IMR-90 (cell line): ENCODE results near the gene IVL. TPM values are rescaled to one million over a fixed set of nuclear protein-coding genes. Genes with fewer than 3 reads are reported as not detected.

Experiments used
- ATAC-seq: fragments of 200-7000 bp; cut with Tn5 transposase; 2 replicates; pipeline ENCODE4 v1.9.1; 2020; ENCODE audit warnings: low read depth, mild to moderate bottlenecking, moderate library complexity
- BruUV-seq: library from RNA; stranded (reverse); fragments of 400-500 nt; replicated peaks from 2 replicates; lab custom pipeline; 2021; lab: Mats Ljungman, UMichigan
- CTCF ChIA-PET: fragments of 300-600 bp; formaldehyde crosslinking; extraction: SDS; loops from one replicate; lab custom pipeline; 2021; ENCODE audit warnings: antibody characterized with exemption; lab: Yijun Ruan, JAX
- POLR2A ChIA-PET: fragments of 300-600 bp; sonication (Branson Sonifier 250); formaldehyde crosslinking; loops from one replicate; lab custom pipeline; 2022; ENCODE audit warnings: antibody characterized with exemption; ENCODE audit not compliant: unreplicated experiment; lab: Charles Lee
- DNase-seq: peaks from one replicate; pipeline ENCODE4 v3.0.0; 2013
- H2AFZ ChIP-seq: replicated peaks from 2 replicates; pipeline ENCODE3; 2013; ENCODE audit warnings: low read length, mild to moderate bottlenecking; ENCODE audit not compliant: poor library complexity
- H2AK5ac ChIP-seq: 2 replicates; pipeline ENCODE4 v1.6.1; 2013; ENCODE audit warnings: low read depth, low read length, inconsistent platforms
- H2AK9ac ChIP-seq: replicated peaks from 2 replicates; pipeline ENCODE3; 2013; ENCODE audit warnings: mild to moderate bottlenecking, low read depth, low read length, moderate library complexity; ENCODE audit not compliant: poor library complexity
- H2BK120ac ChIP-seq: 2 replicates; pipeline ENCODE4 v1.6.1; 2013; ENCODE audit warnings: low read depth, low read length, inconsistent platforms
- H2BK15ac ChIP-seq: 3 replicates; pipeline ENCODE4 v1.6.1; 2013; ENCODE audit warnings: low read depth, low read length, inconsistent platforms
- H2BK20ac ChIP-seq: 2 replicates; pipeline ENCODE4 v1.6.1; 2013; ENCODE audit warnings: low read depth, mild to moderate bottlenecking, inconsistent platforms, low read length, moderate library complexity
- H2BK5ac ChIP-seq: 2 replicates; pipeline ENCODE4 v1.6.1; 2013; ENCODE audit warnings: mild to moderate bottlenecking, low read depth, low read length, inconsistent platforms; ENCODE audit not compliant: poor library complexity, severe bottlenecking
- H3K14ac ChIP-seq: replicated peaks from 2 replicates; pipeline ENCODE4 v1.6.1; 2013; ENCODE audit warnings: low read depth, low read length, inconsistent platforms
- H3K18ac ChIP-seq: 2 replicates; pipeline ENCODE4 v1.6.1; 2013; ENCODE audit warnings: low read depth, low read length, control low read depth
- H3K23ac ChIP-seq: 2 replicates; pipeline ENCODE4 v1.6.1; 2013; ENCODE audit warnings: low read depth, low read length, inconsistent platforms
- H3K27ac ChIP-seq: 2 replicates; pipeline ENCODE4 v1.5.1; 2013; ENCODE audit warnings: mild to moderate bottlenecking, control low read depth, low read length; ENCODE audit not compliant: insufficient read depth
- H3K27me3 ChIP-seq: 2 replicates; pipeline ENCODE4 v1.6.1; 2013; ENCODE audit warnings: low read length; ENCODE audit not compliant: control insufficient read depth, insufficient read depth
- H3K36me3 ChIP-seq: 2 replicates; pipeline ENCODE4 v1.6.1; 2013; ENCODE audit warnings: low read length, mixed read lengths; ENCODE audit not compliant: control insufficient read depth, insufficient read depth
- H3K4ac ChIP-seq: 2 replicates; pipeline ENCODE4 v1.6.1; 2013; ENCODE audit warnings: low read depth, low read length, inconsistent platforms
- H3K4me1 ChIP-seq: 2 replicates; pipeline ENCODE4 v1.6.1; 2013; ENCODE audit warnings: low read length, mixed read lengths; ENCODE audit not compliant: control insufficient read depth, insufficient read depth
- H3K4me2 ChIP-seq: 2 replicates; pipeline ENCODE4 v1.6.1; 2013; ENCODE audit warnings: low read depth, mild to moderate bottlenecking, control low read depth, low read length, moderate library complexity
- H3K4me3 ChIP-seq: 2 replicates; pipeline ENCODE4 v1.5.1; 2013; ENCODE audit warnings: low read depth, mild to moderate bottlenecking, control low read depth, low read length, moderate library complexity; ENCODE audit not compliant: insufficient read depth
- H3K56ac ChIP-seq: 2 replicates; pipeline ENCODE4 v1.6.1; 2013; ENCODE audit warnings: low read length, inconsistent platforms; ENCODE audit not compliant: insufficient read depth; ENCODE audit errors: extremely low read depth
- H3K79me1 ChIP-seq, 2 experiments: 2 replicates each; pipeline ENCODE4 v1.6.1; 2013; ENCODE audit warnings: low read length in 2 of 2, inconsistent platforms in 1 of 2, low read depth in 1 of 2
- H3K9ac ChIP-seq: 2 replicates; pipeline ENCODE4 v1.6.1; 2013; ENCODE audit warnings: low read depth, low read length, control low read depth
- H3K9me1 ChIP-seq: 2 replicates; pipeline ENCODE4 v1.6.1; 2013; ENCODE audit warnings: low read length, inconsistent platforms; ENCODE audit not compliant: insufficient read depth
- H3K9me3 ChIP-seq: 2 replicates; pipeline ENCODE4 v1.6.1; 2013; ENCODE audit warnings: low read length; ENCODE audit not compliant: control insufficient read depth, insufficient read depth
- H4K20me1 ChIP-seq: 2 replicates; pipeline ENCODE4 v1.6.1; 2013; ENCODE audit warnings: low read length, inconsistent platforms; ENCODE audit not compliant: insufficient read depth
- H4K5ac ChIP-seq: 2 replicates; pipeline ENCODE4 v1.6.1; 2013; ENCODE audit warnings: mild to moderate bottlenecking, low read depth, low read length, control low read depth
- H4K8ac ChIP-seq, 2 experiments: 2 replicates each; pipeline ENCODE4 v1.6.1; 2013; ENCODE audit warnings: low read depth in 2 of 2, low read length in 2 of 2, control low read depth in 1 of 2, inconsistent platforms in 1 of 2
- H4K91ac ChIP-seq: 2 replicates; pipeline ENCODE4 v1.6.1; 2013; ENCODE audit warnings: low read depth, low read length, inconsistent platforms; ENCODE audit not compliant: insufficient read depth
- BHLHE40 ChIP-seq: fragments of 150-350 bp; IDR thresholded peaks from 2 replicates; pipeline ENCODE4 v1.6.1; 2016; ENCODE audit warnings: mild to moderate bottlenecking, low read depth, low read length
- FOS ChIP-seq: fragments of 150-350 bp; IDR thresholded peaks from 2 replicates; pipeline ENCODE4 v1.6.1; 2016; ENCODE audit warnings: low read depth, low read length
- MAZ ChIP-seq: IDR thresholded peaks from 2 replicates; pipeline ENCODE4 v1.6.1; 2012; ENCODE audit warnings: low read depth, mild to moderate bottlenecking, low read length, improper control_type of control experiment, moderate library complexity, borderline replicate concordance
- MXI1 ChIP-seq: IDR thresholded peaks from 2 replicates; pipeline ENCODE4 v1.6.1; 2012; ENCODE audit warnings: low read depth, mild to moderate bottlenecking, low read length, moderate library complexity, borderline replicate concordance
- POLR2A ChIP-seq: IDR thresholded peaks from 2 replicates; pipeline ENCODE4 v1.6.1; 2012; ENCODE audit warnings: mild to moderate bottlenecking, low read depth, low read length
- RAD21 ChIP-seq: IDR thresholded peaks from 2 replicates; pipeline ENCODE4 v1.6.1; 2012; ENCODE audit warnings: low read length, improper control_type of control experiment
- RCOR1 ChIP-seq: IDR thresholded peaks from 2 replicates; pipeline ENCODE4 v1.6.1; 2012; ENCODE audit warnings: mild to moderate bottlenecking, low read length, improper control_type of control experiment; ENCODE audit not compliant: insufficient replicate concordance
- RFX5 ChIP-seq: IDR thresholded peaks from 2 replicates; pipeline ENCODE4 v1.8.0; 2012; ENCODE audit warnings: low read depth, mild to moderate bottlenecking, low read length, moderate library complexity
- SMC3 ChIP-seq: fragments of 150-350 bp; IDR thresholded peaks from 2 replicates; pipeline ENCODE4 v1.6.1; 2016; ENCODE audit warnings: low read depth, mild to moderate bottlenecking, antibody characterized with exemption, low read length, moderate library complexity
- WGBS, 2 experiments: methylation state at CpG; one replicate each; pipeline versions ENCODE4 v1.1.5 to v1.1.7; 2013; ENCODE audit warnings: missing lambda C conversion rate in 2 of 2; ENCODE audit not compliant: insufficient read length in 1 of 2; ENCODE audit errors: extremely low coverage in 2 of 2; 5-methylcytosine and 5-hydroxymethylcytosine counted together
- dilution Hi-C: fragments of 300-500 bp; cut with HindIII; formaldehyde crosslinking; loops from one replicate; pipeline ENCODE4 v1.14.3; 2018; ENCODE audit warnings: low sequenced_read_pairs; ENCODE audit not compliant: unreplicated experiment
- in situ Hi-C: fragments of 300-500 bp; cut with MboI; formaldehyde crosslinking; loops from 3 replicates; pipeline ENCODE4 v1.14.3; 2019; ENCODE audit warnings: low sequenced_read_pairs, inconsistent platforms, mixed read lengths
- intact Hi-C: fragments of 100-400 bp; cut with micrococcal nuclease; formaldehyde crosslinking; loops from 2 replicates; pipeline ENCODE4 v1.10.0; 2022
- polyA plus RNA-seq, 3 experiments: library from polyadenylated mRNA; depleted of rRNA; stranded (reverse); fragments of >200 nt; gene quantifications; 2 replicates each; pipeline ENCODE4 v1.2.3, GENCODE V29; 2012; ENCODE audit warnings: low replicate concordance in 1 of 3
- total RNA-seq: library from RNA; depleted of rRNA; stranded (reverse); fragments of >200 nt; gene quantifications from 2 replicates; pipeline ENCODE4 v1.2.3, GENCODE V29; 2012

IVL gene
- total and polyA plus RNA-seq, 2 of the 4 experiments (the other 2 are of a cell fraction) = not detected

GRCh38 chr1:152928671-152929070, 20.3 kb downstream of the IVL start:
- Histone ChIP-seq H4K20me1 (no peaks in the 10 kb centered on the region), H3K36me3 (no peaks in the 10 kb centered on the region), H4K5ac (no peak overlapping the region), H2BK15ac (no peak overlapping the region), H2AK9ac (no peak overlapping the region), H3K4ac (no peak overlapping the region), H2AK5ac (no peak overlapping the region), H3K56ac (no peak overlapping the region), H2AFZ (no peak overlapping the region), H3K4me2 (no peak overlapping the region), H3K9me1 (no peaks in the 10 kb centered on the region), H2BK120ac (no peak overlapping the region), H3K14ac (no peak overlapping the region), H3K23ac (no peak overlapping the region), H2BK20ac (no peak overlapping the region), H4K8ac (no peak overlapping the region), H3K27me3 (no peaks in the 10 kb centered on the region), H3K18ac (no peak overlapping the region), H3K4me3 (no peak overlapping the region), H3K27ac (no peak overlapping the region), H3K4me1 (no peaks in the 10 kb centered on the region), H3K79me1 (no peaks in the 10 kb centered on the region), H2BK5ac (no peak overlapping the region), H3K9ac (no peak overlapping the region), H4K91ac (no peak overlapping the region), H3K9me3 (no peaks in the 10 kb centered on the region)
- BruUV-seq = no TSS peak
- ChIA-PET CTCF (no interaction called here), POLR2A (no interaction called here)
- WGBS, 2 experiments = no CpG with 5 or more reads among the region's 3 CpGs
- intact Hi-C loops = no loop called here
- TF ChIP-seq FOS = no peak
- no peak for TF ChIP-seq RCOR1
- no peak for TF ChIP-seq POLR2A
- TF ChIP-seq BHLHE40 = no peak
- TF ChIP-seq SMC3 = no peak
- no peak for TF ChIP-seq RAD21
- TF ChIP-seq MAZ = no peak
- no peak for TF ChIP-seq RFX5
- no peak for TF ChIP-seq MXI1
- ATAC-seq (no peak), DNase-seq (no peak)
- dilution Hi-C loops = no loop called here
- in situ Hi-C loops = no loop called here
